Measurements from ENCODE around the gene SV2B. TPM values are rescaled to one million over a fixed set of nuclear protein-coding genes. Genes with fewer than 3 reads are reported as not detected.

Gene SV2B
- total RNA-seq, 4 donors from 2014 or later: 0.23 to 2.2 (median 0.62) TPM

GRCh38 chr15:91199511-91199910 lies 99.5 kb downstream of the SV2B start:
- DNase-seq (ENCODE audit: low spot score in 2 of 2): no peak
- H3K4me3 ChIP-seq: no peak overlapping the region
- H3K9me3 ChIP-seq: no peaks in the 10 kb centered on the region
- H3K27me3 ChIP-seq: no peaks in the 10 kb centered on the region
- no peaks in the 10 kb centered on the region for H3K36me3 ChIP-seq
- no peak for TF ChIP-seq POLR2A (IDR thresholded peaks at IDR 0.05)
- no peak for TF ChIP-seq CTCF (IDR thresholded peaks at IDR 0.05)
- TF ChIP-seq POLR2AphosphoS5 (IDR thresholded peaks at IDR 0.05): no peak
- no peak for TF ChIP-seq EP300 (IDR thresholded peaks at IDR 0.05)
- no peak overlapping the region for H3K27ac ChIP-seq
- 88% methylated on average over 6 of the region's 7 CpGs for WGBS
- H3K4me1 ChIP-seq: no peaks in the 10 kb centered on the region

GRCh38 chr15:91200101-91200754 lies 100.2 kb downstream of the SV2B start:
- Histone ChIP-seq H3K27ac (no peak overlapping the region), H3K27me3 (no peaks in the 10 kb centered on the region), H3K36me3 (no peaks in the 10 kb centered on the region), H3K9me3 (no peaks in the 10 kb centered on the region), H3K4me1 (no peaks in the 10 kb centered on the region), H3K4me3 (no peak overlapping the region)
- TF ChIP-seq POLR2AphosphoS5 (IDR thresholded peaks at IDR 0.05) (no peak), EP300 (IDR thresholded peaks at IDR 0.05) (no peak), CTCF (IDR thresholded peaks at IDR 0.05) (no peak)
- DNase-seq (ENCODE audit: low spot score in 2 of 2): no peak
- 95% methylated on average over 5 of the region's 5 CpGs for WGBS

- Histone ChIP-seq H3K27ac (no peak overlapping the region), H3K4me3 (no peak overlapping the region), H3K36me3 (no peaks in the 10 kb centered on the region), H3K4me1 (no peaks in the 10 kb centered on the region), H3K27me3 (no peaks in the 10 kb centered on the region), H3K9me3 (no peaks in the 10 kb centered on the region)
- DNase-seq (ENCODE audit: low spot score in 2 of 2): no peak
- TF ChIP-seq CTCF (IDR thresholded peaks at IDR 0.05) (no peak), POLR2AphosphoS5 (IDR thresholded peaks at IDR 0.05) (no peak), EP300 (IDR thresholded peaks at IDR 0.05) (no peak), POLR2A (IDR thresholded peaks at IDR 0.05) (no peak)
These were observed 102.5 kb downstream of the SV2B start for GRCh38 chr15:91202510-91203102.

GRCh38 chr15:91203619-91204203 lies 103.7 kb downstream of the SV2B start:
- no peaks in the 10 kb centered on the region for H3K4me1 ChIP-seq
- no peak for DNase-seq (ENCODE audit: low spot score in 2 of 2)
- H3K27me3 ChIP-seq: no peaks in the 10 kb centered on the region
- WGBS: 65% methylated on average over 7 of the region's 7 CpGs
- no peak for TF ChIP-seq EP300 (IDR thresholded peaks at IDR 0.05)
- H3K9me3 ChIP-seq: no peaks in the 10 kb centered on the region
- no peak overlapping the region for H3K27ac ChIP-seq
- no peaks in the 10 kb centered on the region for H3K36me3 ChIP-seq
- no peak overlapping the region for H3K4me3 ChIP-seq

- TF ChIP-seq EP300 (IDR thresholded peaks at IDR 0.05): no peak
- 60% methylated on average over 1 of the region's 1 CpG for WGBS
- no peaks in the 10 kb centered on the region for H3K9me3 ChIP-seq
- H3K36me3 ChIP-seq: no peaks in the 10 kb centered on the region
- H3K27me3 ChIP-seq: no peaks in the 10 kb centered on the region
- H3K27ac ChIP-seq: no peak overlapping the region
- H3K4me3 ChIP-seq: no peak overlapping the region
- no peak for DNase-seq (ENCODE audit: low spot score in 2 of 2)
- no peaks in the 10 kb centered on the region for H3K4me1 ChIP-seq
These were observed 108.3 kb downstream of the SV2B start for GRCh38 chr15:91208371-91208770.

- Histone ChIP-seq H3K27me3 (no peaks in the 10 kb centered on the region), H3K27ac (no peak overlapping the region), H3K4me3 (no peak overlapping the region), H3K9me3 (no peaks in the 10 kb centered on the region), H3K4me1 (no peaks in the 10 kb centered on the region), H3K36me3 (no peaks in the 10 kb centered on the region)
- DNase-seq (ENCODE audit: low spot score in 2 of 2): no peak
- 49% methylated on average over 4 of the region's 4 CpGs for WGBS
- TF ChIP-seq EP300 (IDR thresholded peaks at IDR 0.05): no peak
- TF ChIP-seq POLR2A (IDR thresholded peaks at IDR 0.05): no peak
- no peak for TF ChIP-seq CTCF (IDR thresholded peaks at IDR 0.05)
- TF ChIP-seq POLR2AphosphoS5 (IDR thresholded peaks at IDR 0.05): no peak
These were observed 109.3 kb downstream of the SV2B start for GRCh38 chr15:91209318-91209717.
